ENCODE results near the gene SEC22A.

Gene SEC22A

DNA sequence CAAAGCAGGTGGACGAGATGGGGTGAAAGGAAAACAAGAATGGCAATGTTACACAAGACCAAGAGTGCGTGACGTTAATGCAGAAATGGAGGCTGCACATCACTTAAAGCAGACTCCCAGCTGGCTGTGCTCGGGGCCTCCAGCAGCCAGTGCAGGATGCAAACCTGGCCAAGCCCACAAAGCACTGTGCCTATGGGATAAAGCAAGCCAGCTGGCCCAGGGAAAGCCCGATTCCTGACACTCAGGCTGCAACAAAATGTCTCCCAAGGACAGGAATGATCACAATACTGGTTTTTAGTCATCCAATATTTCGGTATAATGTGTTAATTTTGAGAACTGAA, 86.2 kb downstream of the SEC22A start:
- DNase-seq (ENCODE audit: extremely low read depth, low read depth) = no peak
- TF ChIP-seq, protein P1, sequence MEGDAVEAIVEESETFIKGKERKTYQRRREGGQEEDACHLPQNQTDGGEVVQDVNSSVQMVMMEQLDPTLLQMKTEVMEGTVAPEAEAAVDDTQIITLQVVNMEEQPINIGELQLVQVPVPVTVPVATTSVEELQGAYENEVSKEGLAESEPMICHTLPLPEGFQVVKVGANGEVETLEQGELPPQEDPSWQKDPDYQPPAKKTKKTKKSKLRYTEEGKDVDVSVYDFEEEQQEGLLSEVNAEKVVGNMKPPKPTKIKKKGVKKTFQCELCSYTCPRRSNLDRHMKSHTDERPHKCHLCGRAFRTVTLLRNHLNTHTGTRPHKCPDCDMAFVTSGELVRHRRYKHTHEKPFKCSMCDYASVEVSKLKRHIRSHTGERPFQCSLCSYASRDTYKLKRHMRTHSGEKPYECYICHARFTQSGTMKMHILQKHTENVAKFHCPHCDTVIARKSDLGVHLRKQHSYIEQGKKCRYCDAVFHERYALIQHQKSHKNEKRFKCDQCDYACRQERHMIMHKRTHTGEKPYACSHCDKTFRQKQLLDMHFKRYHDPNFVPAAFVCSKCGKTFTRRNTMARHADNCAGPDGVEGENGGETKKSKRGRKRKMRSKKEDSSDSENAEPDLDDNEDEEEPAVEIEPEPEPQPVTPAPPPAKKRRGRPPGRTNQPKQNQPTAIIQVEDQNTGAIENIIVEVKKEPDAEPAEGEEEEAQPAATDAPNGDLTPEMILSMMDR (IDR thresholded peaks at IDR 0.05; ENCODE audit: low read depth, low read length, missing control alignments) = no peak
- no peak overlapping the region for H3K4me3 ChIP-seq (replicated peaks; ENCODE audit: low read depth, low read length)

DNA sequence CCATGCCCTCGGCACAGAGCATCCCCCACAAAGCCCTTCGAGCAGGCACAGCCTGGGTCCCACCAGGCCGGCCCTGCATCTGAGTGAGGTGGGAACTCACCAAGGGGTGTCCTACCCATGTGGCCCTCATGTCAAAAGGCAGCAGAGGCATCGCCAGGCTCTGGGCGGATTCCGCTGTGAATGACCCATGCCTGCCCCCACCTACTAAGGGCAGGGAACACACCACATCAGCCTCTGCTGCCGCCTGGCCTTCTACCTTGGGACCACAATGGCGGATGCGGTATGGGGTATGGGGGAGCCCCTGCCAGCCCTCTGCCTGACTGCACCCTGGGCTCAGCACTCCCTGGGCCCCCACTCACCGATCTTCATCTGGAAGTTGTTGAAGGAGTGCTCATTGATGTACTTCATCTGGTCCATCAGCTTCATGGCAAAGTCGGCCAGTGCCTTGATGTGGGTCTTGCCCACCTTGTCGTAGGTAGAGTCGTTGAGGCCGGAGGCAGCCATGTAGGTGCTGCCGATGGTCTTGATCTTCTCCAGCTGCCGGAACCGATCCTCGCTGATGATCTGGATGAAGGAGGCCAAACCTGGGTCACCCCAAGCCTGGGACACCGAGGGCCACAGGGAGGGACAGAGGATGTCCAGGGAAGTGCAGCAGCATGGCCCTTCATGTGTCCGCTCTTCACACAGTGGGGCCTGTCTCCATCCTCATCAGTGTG, 87.8 kb downstream of the SEC22A start:
- DNase-seq (ENCODE audit: extremely low read depth, low read depth) = no peak
- H3K4me3 ChIP-seq (replicated peaks; ENCODE audit: low read depth, low read length) = no peak overlapping the region
- TF ChIP-seq, protein P1 (IDR thresholded peaks at IDR 0.05; ENCODE audit: low read depth, low read length, missing control alignments) = no peak

DNA sequence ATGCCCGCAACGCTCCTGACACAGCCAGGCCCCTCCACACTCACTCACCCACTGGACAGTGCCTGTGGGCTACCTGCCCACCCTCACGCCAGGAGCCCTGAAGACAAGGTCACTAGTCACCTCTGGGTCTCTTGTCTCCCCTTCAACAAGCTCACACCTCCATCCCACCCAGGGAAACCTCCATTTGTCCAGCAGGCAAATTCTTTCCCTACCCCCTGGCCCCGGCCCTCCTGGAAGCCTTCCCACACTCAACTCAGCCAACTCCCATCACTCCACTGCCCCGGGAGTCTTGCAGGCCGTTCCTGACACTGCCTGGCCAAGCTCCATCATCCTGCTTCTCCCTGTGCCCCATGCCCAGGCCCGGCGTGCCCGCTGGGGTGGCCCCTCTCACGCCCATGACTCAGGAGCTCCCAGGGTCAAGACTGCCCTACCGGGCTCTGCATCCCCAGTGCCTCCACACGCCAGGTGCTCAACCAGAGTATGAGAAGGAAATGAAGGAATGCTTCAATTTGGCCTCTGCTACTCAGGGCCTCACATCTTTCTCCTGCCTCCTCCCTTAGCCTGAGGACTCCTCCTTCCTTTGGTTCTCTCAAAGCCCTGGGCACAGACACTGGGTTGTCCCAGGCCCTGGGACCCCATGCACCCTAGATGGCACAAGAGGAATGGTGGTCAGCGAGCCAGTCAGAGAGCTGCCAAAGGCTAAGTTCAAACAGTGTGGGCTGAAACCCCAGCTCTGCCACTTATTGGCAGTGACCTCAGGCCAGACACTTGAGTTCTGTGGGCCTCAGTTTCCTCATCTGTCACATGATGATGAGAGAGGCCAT, 88.6 kb downstream of the SEC22A start:
- no peak for DNase-seq (ENCODE audit: extremely low read depth, low read depth)
- no peak overlapping the region for H3K4me3 ChIP-seq (replicated peaks; ENCODE audit: low read depth, low read length)
- TF ChIP-seq, protein P1 (IDR thresholded peaks at IDR 0.05; ENCODE audit: low read depth, low read length, missing control alignments) = no peak

DNA sequence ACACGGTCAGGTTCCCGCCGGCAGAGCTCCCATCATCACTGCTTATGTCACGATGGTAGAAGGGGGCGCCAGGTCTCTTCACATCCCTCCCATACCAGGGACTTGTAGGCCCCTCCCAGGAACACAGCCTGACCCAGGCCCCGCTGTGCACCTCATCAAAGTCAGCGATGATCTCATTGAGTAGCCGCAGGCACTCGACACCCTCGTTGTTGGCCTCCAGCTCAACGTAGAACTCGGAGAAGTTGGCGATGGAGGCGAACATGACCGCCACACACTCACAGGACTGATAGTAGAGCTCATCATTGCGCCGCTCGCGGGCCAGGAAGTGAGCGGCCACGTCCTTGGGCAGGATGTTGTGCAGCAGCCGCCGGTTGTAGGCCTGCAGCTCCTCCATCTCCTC, 89.2 kb downstream of the SEC22A start:
- no peak overlapping the region for H3K4me3 ChIP-seq (replicated peaks; ENCODE audit: low read depth, low read length)
- no peak for DNase-seq (ENCODE audit: extremely low read depth, low read depth)
- TF ChIP-seq, protein P1 (IDR thresholded peaks at IDR 0.05; ENCODE audit: low read depth, low read length, missing control alignments) = no peak

DNA sequence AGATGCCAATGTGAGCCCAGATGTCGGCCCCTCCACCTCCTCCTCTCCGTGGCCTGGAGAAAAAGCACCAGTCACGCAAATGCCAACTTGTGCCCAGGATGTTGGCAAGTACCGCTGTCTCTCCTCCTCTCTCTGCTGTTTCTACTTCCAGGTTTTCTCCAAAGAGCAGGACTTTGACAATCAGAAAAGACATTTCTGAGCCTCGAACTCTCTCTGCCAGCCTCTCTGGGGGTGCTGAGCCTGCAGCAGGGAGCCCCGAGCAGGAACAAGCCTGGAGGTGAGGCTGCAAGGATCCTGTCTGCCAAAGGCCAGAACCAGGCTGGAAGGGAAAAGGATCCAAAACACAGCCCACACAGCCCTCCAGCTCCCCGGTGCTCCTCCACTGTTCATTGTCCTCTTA, 89.7 kb downstream of the SEC22A start:
- no peak for DNase-seq (ENCODE audit: extremely low read depth, low read depth)
- H3K4me3 ChIP-seq (replicated peaks; ENCODE audit: low read depth, low read length) = no peak overlapping the region
- TF ChIP-seq, protein P1 (IDR thresholded peaks at IDR 0.05; ENCODE audit: low read depth, low read length, missing control alignments) = no peak

DNA sequence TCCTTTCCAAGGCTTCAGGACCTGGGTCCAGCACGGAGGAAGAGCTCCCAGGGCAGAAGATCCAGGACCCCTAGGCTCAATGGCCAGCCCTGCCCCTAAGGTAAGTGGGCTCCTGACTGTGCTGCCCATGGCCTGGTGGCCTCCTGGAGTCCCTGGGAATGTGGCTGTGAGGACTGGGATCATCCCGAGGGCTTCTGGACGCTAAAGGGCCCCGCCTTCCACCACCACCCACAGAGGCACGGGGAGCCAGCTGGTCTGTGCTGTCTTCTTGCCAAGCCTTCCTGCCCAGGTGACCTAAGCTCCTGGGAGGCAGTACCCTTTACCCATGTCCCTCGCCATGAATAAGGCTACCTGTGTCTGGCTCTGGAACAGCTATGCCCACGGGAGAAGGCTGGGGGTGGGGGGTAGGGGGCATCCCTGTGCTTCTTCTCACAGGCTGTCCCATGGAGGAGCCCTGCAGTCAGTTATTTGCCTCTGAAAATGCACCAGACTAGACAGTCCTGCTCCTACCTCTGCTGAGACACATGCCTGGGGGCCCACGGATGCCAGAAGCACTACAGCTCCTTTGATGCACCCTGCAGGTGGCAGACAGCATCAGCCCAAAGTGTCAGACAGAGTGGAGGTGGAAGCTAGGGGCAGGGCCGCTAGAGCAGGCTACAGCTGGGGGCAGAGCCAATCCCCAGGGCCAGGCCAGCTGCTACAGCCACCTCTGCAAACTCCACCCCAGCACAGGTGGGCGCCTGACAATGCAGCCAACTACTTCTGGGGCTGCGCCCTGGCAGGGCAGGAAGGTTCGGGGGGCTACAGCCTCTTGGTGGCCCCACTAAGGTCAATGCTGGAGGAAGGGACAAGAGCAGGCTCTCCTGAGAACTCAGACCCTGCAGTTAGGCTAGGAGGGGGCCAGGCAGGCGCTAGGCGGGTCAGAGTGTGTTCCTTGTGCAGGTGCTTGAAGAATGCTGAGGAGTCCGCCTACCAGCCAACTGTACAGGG, 90.9 kb downstream of the SEC22A start:
- DNase-seq (ENCODE audit: extremely low read depth, low read depth) = no peak

More for the DNA sequence above, 90.9 kb downstream of the SEC22A start:
- TF ChIP-seq, protein P1 (IDR thresholded peaks at IDR 0.05; ENCODE audit: low read depth, low read length, missing control alignments) = no peak
- H3K4me3 ChIP-seq (replicated peaks; ENCODE audit: low read depth, low read length) = no peak overlapping the region
